Measurements from ENCODE around the gene RBMS2.

Gene RBMS2

DNA sequence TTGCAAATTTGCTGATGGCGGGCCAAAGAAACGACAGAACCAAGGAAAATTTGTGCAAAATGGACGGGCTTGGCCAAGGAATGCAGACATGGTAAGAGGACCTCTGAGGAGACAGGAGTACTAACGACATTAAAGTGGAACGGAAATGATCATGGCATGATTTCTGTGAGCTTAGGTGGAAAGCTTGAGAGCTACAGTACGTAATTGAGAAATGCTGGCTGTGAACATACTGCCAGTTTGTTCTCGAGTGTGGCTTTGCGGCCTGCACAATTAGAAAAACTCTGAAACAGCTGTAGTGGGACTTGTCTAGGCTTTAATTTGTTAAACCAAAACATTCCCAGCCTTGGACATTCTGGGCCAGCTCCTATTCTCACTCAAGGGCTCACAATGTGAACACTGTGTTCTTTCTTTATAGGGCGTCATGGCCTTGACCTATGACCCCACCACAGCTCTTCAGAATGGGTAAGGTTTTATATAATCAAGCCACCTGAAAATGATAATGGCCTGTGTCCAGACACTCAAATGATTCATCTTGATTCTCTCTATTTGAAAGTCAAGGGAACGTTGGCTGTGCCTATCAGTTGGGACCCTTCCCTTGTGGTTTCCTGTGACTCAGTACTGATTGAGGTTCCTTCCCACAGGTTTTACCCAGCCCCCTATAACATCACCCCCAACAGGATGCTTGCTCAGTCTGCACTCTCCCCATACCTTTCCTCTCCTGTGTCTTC, 60.0 kb downstream of the RBMS2 start:
- TF ChIP-seq POLR2AphosphoS5 (IDR thresholded peaks at IDR 0.05; ENCODE audit: low read depth, low read length) (no peak), REST (IDR thresholded peaks at IDR 0.05; ENCODE audit: insufficient read depth in 1 of 2, low read depth in 2 of 2, low read length in 2 of 2) (no peak), TAF1 (IDR thresholded peaks at IDR 0.05; ENCODE audit: borderline replicate concordance, insufficient read depth, low read length) (no peak), SIN3A (IDR thresholded peaks at IDR 0.05; ENCODE audit: borderline replicate concordance, insufficient read depth, low read length) (no peak), FOXP2 (optimal IDR thresholded peaks at IDR 0.05; ENCODE audit: borderline replicate concordance, extremely low read depth, extremely low read length, insufficient read depth) (no peak)

- TF ChIP-seq SIN3A (IDR thresholded peaks at IDR 0.05; ENCODE audit: borderline replicate concordance, insufficient read depth, low read length), result no peak
- no peak for TF ChIP-seq FOXP2 (optimal IDR thresholded peaks at IDR 0.05; ENCODE audit: borderline replicate concordance, extremely low read depth, extremely low read length, insufficient read depth)
- TF ChIP-seq POLR2AphosphoS5 (IDR thresholded peaks at IDR 0.05; ENCODE audit: low read depth, low read length), result no peak
- no peak for TF ChIP-seq REST (IDR thresholded peaks at IDR 0.05; ENCODE audit: insufficient read depth in 1 of 2, low read depth in 2 of 2, low read length in 2 of 2)
- TF ChIP-seq TAF1 (IDR thresholded peaks at IDR 0.05; ENCODE audit: borderline replicate concordance, insufficient read depth, low read length), result no peak
These were observed 63.5 kb downstream of the RBMS2 start for GRCh38 chr12:56585098-56585497.

DNA sequence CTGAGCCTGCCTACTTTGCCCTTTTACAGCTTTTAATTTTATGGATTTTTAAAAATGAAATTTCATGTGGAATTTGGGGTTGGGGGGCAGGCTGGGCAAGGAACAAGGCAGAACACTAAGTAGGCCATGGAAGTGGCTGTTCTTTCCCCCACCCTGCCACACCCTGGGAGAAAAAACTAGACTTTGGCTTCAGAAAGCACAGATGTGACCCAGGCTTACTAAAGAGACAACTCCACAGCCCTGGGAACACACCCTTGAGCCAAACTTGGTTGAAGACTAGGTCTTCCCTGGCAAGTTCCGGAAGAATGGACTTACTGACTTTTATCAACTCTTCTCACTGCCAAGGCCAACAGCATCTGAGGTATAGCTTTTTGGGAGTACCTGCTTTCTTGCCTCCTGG, 68.2 kb downstream of the RBMS2 start:
- TF ChIP-seq FOXP2 (optimal IDR thresholded peaks at IDR 0.05; ENCODE audit: borderline replicate concordance, extremely low read depth, extremely low read length, insufficient read depth) (no peak), SIN3A (IDR thresholded peaks at IDR 0.05; ENCODE audit: borderline replicate concordance, insufficient read depth, low read length) (no peak), REST (IDR thresholded peaks at IDR 0.05; ENCODE audit: insufficient read depth in 1 of 2, low read depth in 2 of 2, low read length in 2 of 2) (no peak), POLR2AphosphoS5 (IDR thresholded peaks at IDR 0.05; ENCODE audit: low read depth, low read length) (no peak), TAF1 (IDR thresholded peaks at IDR 0.05; ENCODE audit: borderline replicate concordance, insufficient read depth, low read length) (no peak)

GRCh38 chr12:56590237-56590830, 68.7 kb downstream of the RBMS2 start:
- TF ChIP-seq REST (IDR thresholded peaks at IDR 0.05; ENCODE audit: insufficient read depth in 1 of 2, low read depth in 2 of 2, low read length in 2 of 2), result no peak
- no peak for TF ChIP-seq TAF1 (IDR thresholded peaks at IDR 0.05; ENCODE audit: borderline replicate concordance, insufficient read depth, low read length)
